B cell (primary cell): ENCODE data around the gene ZNF462. TPM values are rescaled to one million over a fixed set of nuclear protein-coding genes. Genes with fewer than 3 reads are reported as not detected.

Experiments
- ATAC-seq: fragments of 200-7000 bp; cut with Tn5 transposase; one replicate; pipeline ENCODE4 v1.10.0; 2021; ENCODE audit warnings: low read depth, mild to moderate bottlenecking, moderate number of reproducible peaks, moderate library complexity
- CTCF ChIA-PET: fragments of 350-600 bp; sonication (Branson Sonifier 250); formaldehyde crosslinking; loops from one replicate; lab custom pipeline; 2021; ENCODE audit warnings: antibody characterized with exemption, inconsistent platforms; lab: Charles Lee
- POLR2A ChIA-PET: fragments of 350-600 bp; sonication (Branson Sonifier 250); formaldehyde crosslinking; loops from one replicate; lab custom pipeline; 2021; ENCODE audit warnings: antibody characterized with exemption; lab: Charles Lee
- DNase-seq: peaks from one replicate; pipeline ENCODE4 v3.0.0; 2013
- H2AFZ ChIP-seq: 2 replicates; pipeline ENCODE4 v1.6.1; 2012; ENCODE audit warnings: mild to moderate bottlenecking, low read depth, low read length; ENCODE audit not compliant: insufficient read depth, poor library complexity, severe bottlenecking
- H3K27ac ChIP-seq, 2 donors: 1 replicate in 1 of 2; 2 replicates in 1 of 2; pipeline ENCODE4 v1.5.1; 2012 to 2013; ENCODE audit warnings: low read length in 2 of 2, mild to moderate bottlenecking in 2 of 2, moderate library complexity in 1 of 2
- H3K27me3 ChIP-seq, 4 experiments: fragments of 200-600 bp in 1 of 4; sonication (generic) in 1 of 4; replicated peaks in 1 of 4; 1 replicate in 2 of 4; 2 replicates in 2 of 4; pipeline versions ENCODE4 v1.6.1 to v1.7.0; 2013 to 2016; ENCODE audit warnings: low read length in 3 of 4, mild to moderate bottlenecking in 2 of 4, mixed read lengths in 1 of 4, moderate library complexity in 1 of 4; ENCODE audit not compliant: insufficient read depth in 4 of 4, control insufficient read depth in 3 of 4; ENCODE audit errors: control extremely low read depth in 1 of 4
- H3K36me3 ChIP-seq, 2 experiments: replicated peaks in 1 of 2; 1 replicate in 1 of 2; 2 replicates in 1 of 2; pipeline versions ENCODE4 v1.6.1 to v1.7.1; 2013; ENCODE audit warnings: low read length in 1 of 2; ENCODE audit not compliant: insufficient read depth in 2 of 2, control insufficient read depth in 1 of 2; ENCODE audit errors: control extremely low read depth in 1 of 2, extremely low read depth in 1 of 2
- H3K4me1 ChIP-seq, 2 donors: fragments of 200-600 bp in 1 of 2; sonication (generic) in 1 of 2; 1 replicate in 1 of 2; 2 replicates in 1 of 2; pipeline versions ENCODE4 v1.5.1 to v1.6.1; 2013 to 2017; ENCODE audit warnings: low read length in 2 of 2; ENCODE audit not compliant: control insufficient read depth in 2 of 2, insufficient read depth in 2 of 2
- H3K4me2 ChIP-seq: replicated peaks from 2 replicates; pipeline ENCODE3; 2012; ENCODE audit warnings: mild to moderate bottlenecking, low read depth, low read length; ENCODE audit not compliant: poor library complexity, severe bottlenecking
- H3K4me3 ChIP-seq, 5 experiments: fragments of 200-600 bp in 1 of 5; sonication (generic) in 1 of 5; 1 replicate in 3 of 5; 2 replicates in 2 of 5; pipeline versions ENCODE4 v1.5.1 to v1.7.0; 2011 to 2016; ENCODE audit warnings: low read length in 4 of 5, mild to moderate bottlenecking in 4 of 5, low read depth in 2 of 5, control low read depth in 1 of 5, moderate library complexity in 1 of 5; ENCODE audit not compliant: insufficient read depth in 1 of 5; ENCODE audit errors: control extremely low read depth in 1 of 5, extremely low read depth in 1 of 5
- H3K79me2 ChIP-seq: fragments of 200-600 bp; sonication (generic); one replicate; pipeline ENCODE4 v1.6.0; 2016; ENCODE audit warnings: low read length; ENCODE audit not compliant: control insufficient read depth, insufficient read depth
- H3K9ac ChIP-seq: fragments of 200-600 bp; sonication (generic); 2 replicates; pipeline ENCODE4 v1.6.1; 2017; ENCODE audit warnings: mild to moderate bottlenecking, low read length, moderate library complexity
- H3K9me3 ChIP-seq, 3 donors: one replicate each; pipeline versions ENCODE4 v1.6.1 to v1.7.1; 2013; ENCODE audit warnings: low read length in 2 of 3; ENCODE audit not compliant: control insufficient read depth in 2 of 3, insufficient read depth in 1 of 3; ENCODE audit errors: control extremely low read depth in 1 of 3
- H4K20me1 ChIP-seq: 2 replicates; pipeline ENCODE4 v1.6.0; 2012; ENCODE audit warnings: mild to moderate bottlenecking, low read length; ENCODE audit not compliant: insufficient read depth, control insufficient read depth, poor library complexity, severe bottlenecking
- H3K27ac Mint-ChIP-seq: one replicate; pipeline ENCODE4 v1.8.0; 2021; ENCODE audit warnings: mixed read lengths
- H3K27me3 Mint-ChIP-seq: one replicate; pipeline ENCODE4 v1.8.0; 2021; ENCODE audit warnings: mixed read lengths
- H3K4me1 Mint-ChIP-seq: one replicate; pipeline ENCODE4 v1.8.0; 2021; ENCODE audit warnings: mixed read lengths
- H3K4me3 Mint-ChIP-seq: one replicate; pipeline ENCODE4 v1.8.0; 2021; ENCODE audit warnings: mixed read lengths
- H3K9me3 Mint-ChIP-seq: one replicate; pipeline ENCODE4 v1.8.0; 2022; ENCODE audit warnings: mixed read lengths; ENCODE audit not compliant: insufficient read depth
- CTCF ChIP-seq: fragments of 200-600 bp; IDR thresholded peaks from one replicate; pipeline ENCODE4 v1.8.0; 2022; ENCODE audit warnings: antibody characterized with exemption, mild to moderate bottlenecking
- EZH2 ChIP-seq: IDR thresholded peaks from 2 replicates; pipeline ENCODE4 v1.6.1; 2012; ENCODE audit warnings: borderline replicate concordance, low read depth, mild to moderate bottlenecking, moderate library complexity, low read length; ENCODE audit not compliant: insufficient read depth, poor library complexity, severe bottlenecking
- WGBS: methylation state at CpG from one replicate; pipeline ENCODE4 v1.1.5; 2013; ENCODE audit warnings: missing lambda C conversion rate; ENCODE audit not compliant: insufficient coverage; 5-methylcytosine and 5-hydroxymethylcytosine counted together
- intact Hi-C: fragments of 100-400 bp; cut with micrococcal nuclease; formaldehyde crosslinking; loops from one replicate; pipeline ENCODE4 v1.10.0; 2022
- polyA plus RNA-seq: library from polyadenylated mRNA; depleted of rRNA; stranded (reverse); fragments of >200 nt; gene quantifications from 2 replicates; pipeline ENCODE4 v1.2.3, GENCODE V29; 2012
- total RNA-seq, 2 donors: library from RNA; stranded (reverse); fragments of 120-200 nt in 1 of 2; gene quantifications; 1 replicate in 1 of 2; 2 replicates in 1 of 2; pipeline versions ENCODE4 v1.2.3 to v1.2.4, GENCODE V29; 2013 to 2022

The ZNF462 gene
- total and polyA plus RNA-seq, 2 donors (not counting 1 experiment from before 2014, with no cell fraction given), result not detected

- intact Hi-C loops, result no loop called here
- ATAC-seq, result no peak
Observed at GRCh38 chr9:106820866-106821265, 42.1 kb upstream of the ZNF462 start.

GRCh38 chr9:106828070-106828469 lies 34.9 kb upstream of the ZNF462 start:
- H3K4me3 ChIP-seq, result no peak overlapping the region
- ATAC-seq (no peak), DNase-seq (no peak)
- intact Hi-C loops, result no loop called here
- H3K9ac ChIP-seq, result no peak overlapping the region
- H3K4me2 ChIP-seq, result no peak overlapping the region
- POLR2A ChIA-PET, result no interaction called here
- H3K4me3 Mint-ChIP-seq, result no peak overlapping the region
- no peak overlapping the region for H2AFZ ChIP-seq
- no peaks in the 10 kb centered on the region for H3K27me3 Mint-ChIP-seq
- no peaks in the 10 kb centered on the region for H3K9me3 ChIP-seq
- no peaks in the 10 kb centered on the region for H3K4me1 ChIP-seq
- TF ChIP-seq EZH2 (no peak), CTCF (no peak)
- H3K27ac ChIP-seq, result no peak overlapping the region
- no CpG with 5 or more reads among the region's 3 CpGs for WGBS
- H3K79me2 ChIP-seq, result no peaks in the 10 kb centered on the region
- H3K36me3 ChIP-seq, result no peaks in the 10 kb centered on the region
- no peaks in the 10 kb centered on the region for H3K27me3 ChIP-seq
- no peaks in the 10 kb centered on the region for H3K9me3 Mint-ChIP-seq
- CTCF ChIA-PET, result no interaction called here
- H4K20me1 ChIP-seq, result no peaks in the 10 kb centered on the region
- H3K27ac Mint-ChIP-seq, result no peak overlapping the region
- H3K4me1 Mint-ChIP-seq, result no peaks in the 10 kb centered on the region

More at GRCh38 chr9:106820866-106821265, 42.1 kb upstream of the ZNF462 start:
- H4K20me1 ChIP-seq, result no peaks in the 10 kb centered on the region
- CTCF ChIA-PET, result no interaction called here
- H3K4me2 ChIP-seq, result no peak overlapping the region
- no CpG with 5 or more reads among the region's 1 CpG for WGBS
- POLR2A ChIA-PET, result no interaction called here
- TF ChIP-seq CTCF (no peak), EZH2 (no peak)
- H2AFZ ChIP-seq, result no peak overlapping the region
- Mint-ChIP-seq H3K27me3 (no peaks in the 10 kb centered on the region), H3K27ac (no peak overlapping the region), H3K9me3 (no peaks in the 10 kb centered on the region), H3K4me1 (no peaks in the 10 kb centered on the region), H3K4me3 (no peak overlapping the region)
- H3K9ac ChIP-seq, result no peak overlapping the region
- H3K4me1 ChIP-seq, result no peaks in the 10 kb centered on the region
- H3K27me3 ChIP-seq, result no peaks in the 10 kb centered on the region
- no peaks in the 10 kb centered on the region for H3K36me3 ChIP-seq
- no peak for DNase-seq
- H3K27ac ChIP-seq, result no peak overlapping the region
- no peaks in the 10 kb centered on the region for H3K79me2 ChIP-seq
- no peak overlapping the region for H3K4me3 ChIP-seq
- H3K9me3 ChIP-seq, result no peaks in the 10 kb centered on the region
